BLaER1 treated with 17β-estradiol and CSF1 and Interleukin-3, amounts not matched to agents 10 nM and 100 nM (cell line): Measurements from ENCODE around the gene ARHGDIB.

Experiments
- H3K27ac ChIP-seq, 11 experiments: shearing (Covaris generic); formaldehyde crosslinking; 2 replicates each; pipeline ENCODE4 v1.8.1; 2022
- H3K27me3 ChIP-seq, 11 experiments: shearing (Covaris generic); formaldehyde crosslinking; 2 replicates each; pipeline ENCODE4 v1.8.1; 2022
- H3K36me3 ChIP-seq, 11 experiments: shearing (Covaris generic); formaldehyde crosslinking; 2 replicates each; pipeline ENCODE4 v1.8.1; 2022
- H3K4me1 ChIP-seq, 10 experiments: shearing (Covaris generic); formaldehyde crosslinking; 2 replicates each; pipeline ENCODE4 v1.8.1; 2022
- H3K4me2 ChIP-seq, 11 experiments: shearing (Covaris generic); formaldehyde crosslinking; 2 replicates each; pipeline ENCODE4 v1.8.1; 2022
- H3K4me3 ChIP-seq, 10 experiments: shearing (Covaris generic); formaldehyde crosslinking; 2 replicates each; pipeline ENCODE4 v1.8.1; 2022
- H3K9ac ChIP-seq, 11 experiments: shearing (Covaris generic); formaldehyde crosslinking; 2 replicates each; pipeline ENCODE4 v1.8.1; 2022
- H3K9me3 ChIP-seq, 11 experiments: shearing (Covaris generic); formaldehyde crosslinking; replicated peaks in 1 of 11; 2 replicates each; pipeline ENCODE4 v1.8.1; 2022
- H4K20me1 ChIP-seq, 11 experiments: shearing (Covaris generic); formaldehyde crosslinking; 2 replicates each; pipeline ENCODE4 v1.8.1; 2022
- Cebpa-rat ChIP-seq, 11 experiments: shearing (Covaris generic); IDR thresholded peaks; 2 replicates each; pipeline ENCODE4 v1.8.1; 2022

ARHGDIB gene

DNA sequence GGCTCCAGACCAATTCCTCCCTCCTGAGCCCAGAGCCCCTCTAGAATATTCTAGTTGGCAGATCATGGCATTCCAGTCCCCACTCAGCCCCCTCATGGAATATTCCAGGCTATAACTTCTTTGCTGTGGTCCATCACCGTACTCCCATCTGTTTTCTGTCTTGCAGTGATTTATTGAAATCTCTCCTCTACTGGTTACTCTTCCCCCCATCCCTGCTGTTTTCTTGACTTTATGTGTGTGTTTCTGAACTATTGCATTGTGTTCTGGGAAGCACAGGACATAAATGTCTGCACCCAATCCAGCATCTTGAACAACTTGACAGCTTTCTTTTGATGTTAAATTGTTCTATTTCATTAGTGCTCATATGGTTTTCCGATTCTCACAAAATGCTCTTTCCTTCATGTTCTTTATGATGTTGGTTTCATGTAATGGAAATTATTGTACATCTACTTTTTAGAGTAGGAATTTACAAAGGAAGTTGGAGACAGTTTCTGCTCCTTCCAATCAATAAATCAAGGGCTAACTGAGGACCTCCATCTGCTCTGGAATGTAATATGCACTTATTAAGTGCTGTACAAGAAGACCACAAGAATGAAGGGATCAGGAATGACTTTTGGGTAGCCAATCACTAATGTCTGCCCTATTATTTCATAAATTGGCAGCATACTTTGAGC is 37.8 kb upstream of the ARHGDIB start:
- Histone ChIP-seq H3K4me1 (peaks cover 8 to 33% (median 20%) of the 10 kb centered on the region in 10 experiments; a peak in 16 of 20 replicates), H3K9me3 (no peaks in the 10 kb centered on the region), H3K9ac (no peak overlapping the region), H4K20me1 (no peaks in the 10 kb centered on the region), H3K27me3 (peaks cover 0 to 15% (median 6%) of the 10 kb centered on the region in 11 experiments; a peak in 8 of 22 replicates), H3K4me3 (no peak overlapping the region), H3K4me2 (no peak overlapping the region), H3K27ac (no peak overlapping the region), H3K36me3 (no peaks in the 10 kb centered on the region)
- TF ChIP-seq Cebpa-rat (IDR thresholded peaks at IDR 0.05), result no peak

GRCh38 chr12:14997998-14998397 is 36.6 kb upstream of the ARHGDIB start:
- Histone ChIP-seq H4K20me1 (no peaks in the 10 kb centered on the region), H3K27me3 (peaks cover 0 to 14% (median 6%) of the 10 kb centered on the region in 11 experiments; a peak in 8 of 22 replicates), H3K4me3 (no peak overlapping the region), H3K9me3 (no peaks in the 10 kb centered on the region), H3K4me1 (peaks cover 18 to 42% (median 31%) of the 10 kb centered on the region in 10 experiments), H3K27ac (no peak overlapping the region), H3K9ac (no peak overlapping the region), H3K36me3 (no peaks in the 10 kb centered on the region), H3K4me2 (no peak overlapping the region)
- TF ChIP-seq Cebpa-rat (IDR thresholded peaks at IDR 0.05), result no peak

GRCh38 chr12:14995583-14996425 is 34.4 kb upstream of the ARHGDIB start:
- Histone ChIP-seq H3K4me1 (peaks cover 23 to 38% (median 28%) of the 10 kb centered on the region in 10 experiments), H3K9me3 (peaks cover 5 to 17% (median 10%) of the 10 kb centered on the region in 11 experiments; a peak in 19 of 22 replicates), H3K27me3 (no peaks in the 10 kb centered on the region), H3K36me3 (no peaks in the 10 kb centered on the region), H4K20me1 (no peaks in the 10 kb centered on the region), H3K9ac (no peak overlapping the region), H3K4me2 (peak overlapping the region in 3 of 11 experiments; percentile 12 to 71 (median 62); a peak in 4 of 22 replicates), H3K27ac (peak overlapping the region in 2 of 11 experiments; percentile 5 to 25; a peak in 2 of 22 replicates), H3K4me3 (no peak overlapping the region)
- TF ChIP-seq Cebpa-rat (IDR thresholded peaks at IDR 0.05), result no peak

- peaks cover 29 to 49% (median 35%) of the 10 kb centered on the region in 10 experiments for H3K4me1 ChIP-seq
- no peak overlapping the region for H3K9ac ChIP-seq
- H4K20me1 ChIP-seq, result no peaks in the 10 kb centered on the region
- H3K36me3 ChIP-seq, result no peaks in the 10 kb centered on the region
- H3K9me3 ChIP-seq, result peaks cover 12 to 24% (median 16%) of the 10 kb centered on the region in 11 experiments; a peak in 20 of 22 replicates
- H3K4me3 ChIP-seq, result no peak overlapping the region
- H3K27ac ChIP-seq, result peak overlapping the region in 5 of 11 experiments; percentile 5 to 55 (median 10); a peak in 5 of 22 replicates
- peak overlapping the region in 9 of 11 experiments; percentile 6 to 71 (median 53); a peak in 12 of 22 replicates for H3K4me2 ChIP-seq
- no peaks in the 10 kb centered on the region for H3K27me3 ChIP-seq
- TF ChIP-seq Cebpa-rat (IDR thresholded peaks at IDR 0.05), result no peak
Observed at GRCh38 chr12:14994610-14995009, 33.2 kb upstream of the ARHGDIB start.

GRCh38 chr12:14993537-14994266 is 32.3 kb upstream of the ARHGDIB start:
- peaks cover 38 to 58% (median 44%) of the 10 kb centered on the region in 10 experiments for H3K4me1 ChIP-seq
- H3K27me3 ChIP-seq, result no peaks in the 10 kb centered on the region
- H3K4me2 ChIP-seq, result peak overlapping the region; percentile 35 to 71 (median 57)
- peak overlapping the region in 1 of 10 experiments; percentile 9; a peak in 1 of 20 replicates for H3K4me3 ChIP-seq
- no peaks in the 10 kb centered on the region for H4K20me1 ChIP-seq
- TF ChIP-seq Cebpa-rat (IDR thresholded peaks at IDR 0.05), result no peak
- no peaks in the 10 kb centered on the region for H3K36me3 ChIP-seq
- peak overlapping the region; percentile 11 to 64 (median 55); a peak in 20 of 22 replicates for H3K27ac ChIP-seq
- peak overlapping the region in 3 of 11 experiments; percentile 7 to 16 (median 11); a peak in 1 of 22 replicates for H3K9ac ChIP-seq
- peaks cover 12 to 24% (median 16%) of the 10 kb centered on the region in 11 experiments; a peak in 20 of 22 replicates for H3K9me3 ChIP-seq

- TF ChIP-seq Cebpa-rat (IDR thresholded peaks at IDR 0.05), result no peak
- H3K36me3 ChIP-seq, result no peaks in the 10 kb centered on the region
- H3K4me1 ChIP-seq, result peaks cover 39 to 64% (median 47%) of the 10 kb centered on the region in 10 experiments
- H3K4me2 ChIP-seq, result peak overlapping the region; percentile 35 to 71 (median 57)
- no peak overlapping the region for H3K4me3 ChIP-seq
- H3K27me3 ChIP-seq, result no peaks in the 10 kb centered on the region
- H4K20me1 ChIP-seq, result no peaks in the 10 kb centered on the region
- peaks cover 12 to 26% (median 21%) of the 10 kb centered on the region in 11 experiments; a peak in 20 of 22 replicates for H3K9me3 ChIP-seq
- no peak overlapping the region for H3K9ac ChIP-seq
- H3K27ac ChIP-seq, result peak overlapping the region; percentile 4 to 64 (median 48); a peak in 18 of 22 replicates
Observed at GRCh38 chr12:14993117-14993516, 31.7 kb upstream of the ARHGDIB start.

DNA sequence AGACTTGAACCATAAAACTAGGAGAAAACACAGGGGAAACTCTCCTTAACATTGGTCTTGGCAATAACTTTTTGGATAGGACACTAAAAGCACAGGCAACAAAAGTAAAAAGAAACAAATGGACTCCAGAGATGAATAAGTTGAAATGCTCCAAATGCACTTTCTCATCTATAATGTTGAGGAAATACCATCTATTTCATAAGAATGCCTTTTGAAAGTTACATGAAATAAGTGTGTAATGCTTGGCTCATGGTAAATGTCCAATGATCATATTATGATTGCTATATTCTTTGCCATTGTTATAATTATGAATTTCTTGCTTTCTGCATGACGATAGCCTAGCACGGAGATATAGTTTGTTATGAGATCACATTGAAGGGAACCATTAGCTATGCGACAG is 31.3 kb upstream of the ARHGDIB start:
- Histone ChIP-seq H3K4me1 (peaks cover 39 to 69% (median 49%) of the 10 kb centered on the region in 10 experiments), H3K4me3 (no peak overlapping the region), H3K36me3 (no peaks in the 10 kb centered on the region), H3K9ac (no peak overlapping the region), H3K9me3 (peaks cover 12 to 30% (median 23%) of the 10 kb centered on the region in 11 experiments; a peak in 20 of 22 replicates), H3K27me3 (no peaks in the 10 kb centered on the region), H4K20me1 (no peaks in the 10 kb centered on the region), H3K27ac (peak overlapping the region in 10 of 11 experiments; percentile 4 to 64 (median 52); a peak in 15 of 22 replicates), H3K4me2 (peak overlapping the region; percentile 35 to 71 (median 57); a peak in 21 of 22 replicates)
- TF ChIP-seq Cebpa-rat (IDR thresholded peaks at IDR 0.05), result no peak

DNA sequence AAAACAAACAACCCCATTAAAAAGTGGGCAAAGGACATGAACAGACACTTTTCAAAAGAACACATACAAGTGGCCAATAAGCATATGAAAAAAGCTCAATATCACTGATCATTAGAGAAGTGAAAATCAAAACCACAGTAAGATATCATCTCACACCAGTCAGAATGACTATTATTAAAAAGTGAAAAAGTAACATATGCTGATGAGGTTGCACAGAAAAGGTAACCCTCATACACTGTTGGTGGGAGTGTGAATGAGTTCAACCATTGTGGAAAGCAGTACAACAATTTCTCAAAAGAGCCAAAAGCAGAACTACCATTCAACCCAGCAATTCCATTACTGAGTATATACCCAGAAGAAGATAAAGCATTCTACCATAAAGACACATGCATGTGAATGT is 29.7 kb upstream of the ARHGDIB start:
- H3K9me3 ChIP-seq, result peaks cover 12 to 34% (median 23%) of the 10 kb centered on the region in 11 experiments; a peak in 20 of 22 replicates
- H3K9ac ChIP-seq, result no peak overlapping the region
- H4K20me1 ChIP-seq, result no peaks in the 10 kb centered on the region
- no peak overlapping the region for H3K4me2 ChIP-seq
- no peak for TF ChIP-seq Cebpa-rat (IDR thresholded peaks at IDR 0.05)
- no peak overlapping the region for H3K4me3 ChIP-seq
- no peak overlapping the region for H3K27ac ChIP-seq
- H3K4me1 ChIP-seq, result peaks cover 39 to 85% (median 49%) of the 10 kb centered on the region in 10 experiments
- no peaks in the 10 kb centered on the region for H3K27me3 ChIP-seq
- no peaks in the 10 kb centered on the region for H3K36me3 ChIP-seq
